ACC112 (cell line): ENCODE data around the gene FNDC10.
"Not testable (repeated sequence)": the region's sequence is repeated elsewhere in the genome, so short reads cannot be mapped to it uniquely, and the experiment has no call there.

Experiments
- H2AFZ ChIP-seq: fragments of 200-600 bp; sonication (generic); one replicate; pipeline ENCODE4 v1.6.0; 2017; ENCODE audit warnings: antibody characterized with exemption, low read length; ENCODE audit not compliant: unreplicated experiment
- H3K27ac ChIP-seq: fragments of 200-600 bp; sonication (generic); 2 replicates; pipeline ENCODE4 v1.5.1; 2014; ENCODE audit warnings: low read depth, mild to moderate bottlenecking, antibody characterized with exemption, low read length, moderate library complexity
- H3K27me3 ChIP-seq: fragments of 200-600 bp; sonication (generic); 2 replicates; pipeline ENCODE4 v1.6.1; 2014; ENCODE audit warnings: mild to moderate bottlenecking, antibody characterized with exemption, low read length, moderate library complexity, mixed read lengths; ENCODE audit not compliant: insufficient read depth
- H3K36me3 ChIP-seq: fragments of 200-600 bp; sonication (generic); 2 replicates; pipeline ENCODE4 v1.6.1; 2016; ENCODE audit warnings: mild to moderate bottlenecking, antibody characterized with exemption, low read length, moderate library complexity, mixed read lengths; ENCODE audit not compliant: insufficient read depth
- H3K4me1 ChIP-seq: fragments of 200-600 bp; sonication (generic); one replicate; pipeline ENCODE4 v1.6.1; 2016; ENCODE audit warnings: low read length, mixed read lengths; ENCODE audit not compliant: insufficient read depth, unreplicated experiment, control insufficient read depth
- H3K4me3 ChIP-seq: fragments of 200-600 bp; sonication (generic); 2 replicates; pipeline ENCODE4 v1.5.1; 2014; ENCODE audit warnings: mild to moderate bottlenecking, low read depth, low read length
- H3K79me2 ChIP-seq: fragments of 200-600 bp; sonication (generic); one replicate; pipeline ENCODE4 v1.6.0; 2016; ENCODE audit warnings: low read length; ENCODE audit not compliant: control insufficient read depth, unreplicated experiment, insufficient read depth

The FNDC10 gene

GRCh38 chr1:1599935-1600860 is at the start of gene FNDC10:
Gene FNDC10 (minus strand): TSS chr1:1600135. CDS start chr1:1600015, 120 bp downstream.
- Histone ChIP-seq H3K36me3 (no peaks in the 10 kb centered on the region), H3K79me2 (no peaks in the 10 kb centered on the region), H3K27ac (no peak within 1 kb of the TSS), H3K4me3 (peak within 1 kb of the TSS; percentile 82), H3K4me1 (peaks cover 9% of the 10 kb centered on the region), H3K27me3 (peaks cover 18% of the 10 kb centered on the region; the same call in 1 of the 2 replicates), H2AFZ (peak within 1 kb of the TSS; percentile 35)

DNA sequence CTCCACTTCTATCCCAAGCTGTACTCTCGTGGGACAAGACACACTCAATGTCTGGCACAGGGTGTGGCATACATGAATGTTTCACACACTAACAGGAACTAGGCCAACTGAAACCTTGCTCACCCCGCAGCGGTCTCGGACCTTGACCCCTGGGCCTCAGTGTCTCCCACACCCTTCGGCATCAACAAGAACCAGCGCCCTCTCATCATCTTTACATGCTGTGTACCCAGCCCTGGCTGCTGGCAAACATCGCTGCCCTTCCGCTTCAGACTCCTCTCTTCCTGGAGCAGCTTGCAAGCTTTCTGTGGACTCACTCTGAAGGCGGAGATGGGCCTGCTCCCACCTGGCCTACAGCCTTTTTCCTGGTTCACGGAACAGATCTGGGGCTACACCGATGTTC is 48.3 kb upstream of the FNDC10 start:
- not testable (repeated sequence) for H2AFZ ChIP-seq, H3K4me3 ChIP-seq, H3K4me1 ChIP-seq, H3K27ac ChIP-seq, H3K79me2 ChIP-seq, H3K27me3 ChIP-seq
- peaks cover 15% of the 10 kb centered on the region for H3K36me3 ChIP-seq

GRCh38 chr1:1647567-1648241 is 47.8 kb upstream of the FNDC10 start:
- H2AFZ ChIP-seq, H3K27ac ChIP-seq, H3K27me3 ChIP-seq, H3K79me2 ChIP-seq, H3K4me1 ChIP-seq, H3K4me3 ChIP-seq: not testable (repeated sequence)
- peaks cover 15% of the 10 kb centered on the region for H3K36me3 ChIP-seq

GRCh38 chr1:1646326-1646725 is 46.4 kb upstream of the FNDC10 start:
- not testable (repeated sequence) for H3K27me3 ChIP-seq, H3K4me1 ChIP-seq, H3K27ac ChIP-seq, H3K79me2 ChIP-seq, H2AFZ ChIP-seq, H3K4me3 ChIP-seq
- peaks cover 10% of the 10 kb centered on the region for H3K36me3 ChIP-seq

GRCh38 chr1:1640711-1641461 is 41.0 kb upstream of the FNDC10 start:
- not testable (repeated sequence) for H2AFZ ChIP-seq

GRCh38 chr1:1640081-1640480 is 40.1 kb upstream of the FNDC10 start:
- H3K36me3 ChIP-seq, H2AFZ ChIP-seq, H3K27ac ChIP-seq, H3K4me1 ChIP-seq, H3K27me3 ChIP-seq, H3K79me2 ChIP-seq, H3K4me3 ChIP-seq: not testable (repeated sequence)

More at GRCh38 chr1:1640711-1641461, 41.0 kb upstream of the FNDC10 start:
- not testable (repeated sequence) for H3K27ac ChIP-seq, H3K27me3 ChIP-seq, H3K79me2 ChIP-seq, H3K4me1 ChIP-seq, H3K4me3 ChIP-seq, H3K36me3 ChIP-seq

DNA sequence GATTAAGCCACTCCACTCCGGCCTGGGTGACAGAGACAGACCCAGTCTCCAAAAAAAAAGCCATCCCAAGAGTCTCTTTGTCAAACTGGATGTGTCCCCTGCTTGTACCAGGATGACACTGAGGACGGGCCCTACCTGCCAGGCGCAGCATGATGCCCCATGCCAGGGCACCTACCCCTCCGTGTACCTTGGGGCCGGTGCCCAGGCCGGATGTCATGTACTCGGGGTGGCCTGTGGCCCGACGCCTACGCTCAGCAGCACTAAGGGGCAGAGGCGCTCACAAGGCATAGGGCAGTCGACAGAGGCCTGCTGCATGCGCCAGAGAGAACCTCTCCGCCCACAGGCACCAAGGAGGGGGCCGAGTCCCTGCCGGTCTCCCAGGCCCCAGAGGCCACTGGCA is 39.4 kb upstream of the FNDC10 start:
- not testable (repeated sequence) for H3K27me3 ChIP-seq, H3K36me3 ChIP-seq, H3K27ac ChIP-seq, H3K79me2 ChIP-seq, H3K4me3 ChIP-seq, H3K4me1 ChIP-seq, H2AFZ ChIP-seq

GRCh38 chr1:1638528-1638927 is 38.6 kb upstream of the FNDC10 start:
- not testable (repeated sequence) for H3K4me3 ChIP-seq

GRCh38 chr1:1637479-1637875 is 37.5 kb upstream of the FNDC10 start:
- not testable (repeated sequence) for H3K27me3 ChIP-seq, H3K4me3 ChIP-seq, H2AFZ ChIP-seq, H3K4me1 ChIP-seq, H3K36me3 ChIP-seq, H3K27ac ChIP-seq, H3K79me2 ChIP-seq

More at GRCh38 chr1:1638528-1638927, 38.6 kb upstream of the FNDC10 start:
- not testable (repeated sequence) for H2AFZ ChIP-seq, H3K4me1 ChIP-seq, H3K79me2 ChIP-seq, H3K27me3 ChIP-seq, H3K27ac ChIP-seq, H3K36me3 ChIP-seq

- not testable (repeated sequence) for H2AFZ ChIP-seq, H3K79me2 ChIP-seq, H3K27me3 ChIP-seq, H3K4me1 ChIP-seq, H3K36me3 ChIP-seq, H3K4me3 ChIP-seq, H3K27ac ChIP-seq
These were observed 36.9 kb upstream of the FNDC10 start for GRCh38 chr1:1636621-1637478.
